GM21619 (cell line): ENCODE results near the gene C10orf143.

Source experiments
- ATAC-seq: cut with Tn5 transposase; IDR thresholded peaks from one replicate; pipeline ENCODE4 v1.9.1; 2021; ENCODE audit not compliant: unreplicated experiment

C10orf143 gene

DNA sequence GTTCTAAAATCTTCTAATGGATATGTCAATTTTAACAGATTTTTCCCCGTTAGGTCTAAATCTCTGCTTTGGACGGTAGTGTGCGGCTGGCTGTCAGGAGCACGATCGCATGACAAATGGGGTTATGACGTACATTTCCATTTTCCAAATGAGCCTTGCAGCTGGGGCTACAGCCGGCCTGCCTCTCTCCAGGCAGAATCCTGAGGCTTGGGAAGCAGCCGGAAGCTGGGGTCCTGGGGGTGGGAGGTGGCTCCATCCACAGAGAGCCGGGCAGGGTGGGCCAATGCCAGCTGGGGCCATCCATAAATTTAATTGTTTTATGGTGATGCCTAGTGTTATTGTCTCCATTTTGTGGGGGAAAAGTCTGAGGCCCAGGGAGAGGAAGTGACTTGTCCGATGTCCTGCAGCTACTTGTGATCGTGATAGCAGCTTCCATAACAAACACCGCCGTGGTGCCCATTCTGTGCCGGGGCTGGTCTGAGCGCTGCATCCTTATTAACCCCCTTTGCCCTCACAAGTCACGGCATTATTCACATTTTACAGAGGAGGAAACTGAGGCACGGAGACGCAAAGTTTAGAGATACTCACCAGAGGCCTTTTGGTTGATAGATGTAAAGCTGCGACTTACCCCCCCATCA lies 93.5 kb downstream of the C10orf143 start:
- no peak for ATAC-seq

DNA sequence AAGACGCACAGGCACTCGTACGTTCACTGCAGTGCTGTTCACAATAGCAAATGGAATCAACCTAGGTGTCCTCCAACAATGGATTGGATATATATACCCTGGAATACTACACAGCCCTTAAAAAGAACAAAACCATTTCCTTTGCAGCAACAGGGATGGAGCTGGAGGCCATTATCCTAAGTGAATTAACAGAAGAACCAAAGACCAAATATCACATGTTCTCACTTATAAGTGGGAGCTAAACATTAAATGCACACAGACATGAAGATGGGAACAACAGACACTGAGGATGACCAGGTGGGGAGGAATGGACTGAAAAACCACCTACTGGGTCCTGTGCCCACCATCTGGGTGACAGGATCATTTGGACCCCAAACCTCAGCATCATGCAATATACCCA lies 94.5 kb downstream of the C10orf143 start:
- ATAC-seq, result no peak

DNA sequence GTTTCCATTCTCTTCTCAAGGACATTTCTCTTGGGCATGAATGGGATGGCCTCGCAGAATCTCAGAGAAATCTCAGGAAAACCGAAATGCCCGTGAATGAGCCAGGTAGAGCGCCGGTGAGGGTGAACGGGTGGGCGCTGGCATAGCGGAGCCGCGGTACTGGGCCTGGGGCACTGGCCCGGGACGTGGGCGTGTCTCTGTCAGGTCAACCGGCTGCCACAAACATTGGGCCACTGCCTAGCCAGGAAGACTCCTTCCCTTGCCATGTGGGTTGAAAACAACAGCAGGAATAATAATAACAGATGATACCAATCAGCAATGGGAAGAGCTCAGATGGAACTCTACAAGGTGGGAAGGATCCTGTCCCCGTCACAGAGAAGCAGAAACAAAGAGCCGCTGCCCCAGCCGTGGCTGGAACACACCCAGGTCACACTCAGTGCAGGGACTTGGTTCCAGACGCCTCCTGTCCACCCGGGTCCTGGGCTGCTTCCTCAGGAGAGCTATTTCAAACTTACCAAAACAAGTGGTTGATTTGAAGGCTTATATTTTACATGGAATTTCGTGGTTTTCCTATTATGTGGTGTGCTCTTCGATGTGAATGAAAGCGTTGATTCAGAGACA lies 95.4 kb downstream of the C10orf143 start:
- ATAC-seq, result no peak

- ATAC-seq, result no peak
Measured at GRCh38 chr10:130014263-130015074, 96.2 kb downstream of the C10orf143 start.
